Neural cell (in vitro differentiated cells): ENCODE measurements around the gene DPF3.

Source experiments
- EP300 ChIP-seq: fragments of 450-650 bp; conservative IDR thresholded peaks from 2 replicates; pipeline ENCODE4 v1.6.1; 2014; ENCODE audit warnings: antibody characterized with exemption, mild to moderate bottlenecking, moderate library complexity; ENCODE audit not compliant: poor library complexity, severe bottlenecking
- EZH2 ChIP-seq: fragments of 200-600, 300-800 bp; shearing (Covaris generic), sonication (generic); IDR thresholded peaks from 2 replicates; pipeline ENCODE4 v1.6.1; 2014; ENCODE audit warnings: antibody characterized with exemption, low read length, borderline replicate concordance, mild to moderate bottlenecking; ENCODE audit not compliant: insufficient read depth, poor library complexity, severe bottlenecking
- MXI1 ChIP-seq: fragments of 450-650 bp; conservative IDR thresholded peaks from 2 replicates; pipeline ENCODE4 v1.6.1; 2014; ENCODE audit warnings: antibody characterized with exemption, mild to moderate bottlenecking; ENCODE audit not compliant: poor library complexity, severe bottlenecking
- POLR2AphosphoS5 ChIP-seq: IDR thresholded peaks from 2 replicates; pipeline ENCODE4 v1.6.1; 2012
- TF ChIP-seq, protein P1 (sequence below): fragments of 450-650 bp; IDR thresholded peaks from 2 replicates; pipeline ENCODE4 v1.5.1; 2014; ENCODE audit warnings: antibody characterized with exemption, mild to moderate bottlenecking, moderate library complexity; ENCODE audit not compliant: poor library complexity, severe bottlenecking

DNA sequence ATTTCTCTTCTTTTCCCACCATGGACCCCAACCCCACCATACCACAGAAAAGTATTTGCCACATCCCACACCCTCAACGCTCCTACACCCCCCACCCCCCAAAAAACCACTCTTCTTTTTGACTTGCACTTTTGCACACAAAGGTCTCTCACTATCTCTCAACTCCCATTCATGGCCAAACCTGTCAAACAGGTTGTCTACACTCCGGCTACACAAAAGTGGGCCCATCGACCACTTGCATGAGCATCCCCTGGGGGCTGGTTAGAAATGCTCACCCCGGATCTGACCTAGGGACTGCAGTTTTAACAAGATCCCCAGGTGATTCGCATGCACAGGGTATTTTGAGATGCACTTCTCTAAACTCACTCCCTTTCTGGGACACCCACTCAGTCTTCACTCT, 248.2 kb downstream of the DPF3 start:
- TF ChIP-seq, protein P1, sequence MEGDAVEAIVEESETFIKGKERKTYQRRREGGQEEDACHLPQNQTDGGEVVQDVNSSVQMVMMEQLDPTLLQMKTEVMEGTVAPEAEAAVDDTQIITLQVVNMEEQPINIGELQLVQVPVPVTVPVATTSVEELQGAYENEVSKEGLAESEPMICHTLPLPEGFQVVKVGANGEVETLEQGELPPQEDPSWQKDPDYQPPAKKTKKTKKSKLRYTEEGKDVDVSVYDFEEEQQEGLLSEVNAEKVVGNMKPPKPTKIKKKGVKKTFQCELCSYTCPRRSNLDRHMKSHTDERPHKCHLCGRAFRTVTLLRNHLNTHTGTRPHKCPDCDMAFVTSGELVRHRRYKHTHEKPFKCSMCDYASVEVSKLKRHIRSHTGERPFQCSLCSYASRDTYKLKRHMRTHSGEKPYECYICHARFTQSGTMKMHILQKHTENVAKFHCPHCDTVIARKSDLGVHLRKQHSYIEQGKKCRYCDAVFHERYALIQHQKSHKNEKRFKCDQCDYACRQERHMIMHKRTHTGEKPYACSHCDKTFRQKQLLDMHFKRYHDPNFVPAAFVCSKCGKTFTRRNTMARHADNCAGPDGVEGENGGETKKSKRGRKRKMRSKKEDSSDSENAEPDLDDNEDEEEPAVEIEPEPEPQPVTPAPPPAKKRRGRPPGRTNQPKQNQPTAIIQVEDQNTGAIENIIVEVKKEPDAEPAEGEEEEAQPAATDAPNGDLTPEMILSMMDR, result no peak
- TF ChIP-seq MXI1 (no peak), POLR2AphosphoS5 (no peak), EP300 (no peak), EZH2 (no peak)
